Stimulated activated CD4-positive, alpha-beta T cell treated with anti-CD3 and anti-CD28 coated beads, Interleukin-15, amount 100 ng/mL, for 24 hours (primary cell): ENCODE data around the gene SHMT1.

Experiments
- DNase-seq: peaks from one replicate; pipeline ENCODE4 v3.0.0-alpha.2; 2020

Gene SHMT1

GRCh38 chr17:18280766-18281371 lies 82.5 kb downstream of the SHMT1 start:
- DNase-seq = no peak

GRCh38 chr17:18280249-18280648 lies 83.1 kb downstream of the SHMT1 start:
- DNase-seq = no peak

GRCh38 chr17:18278867-18279266 lies 84.5 kb downstream of the SHMT1 start:
- no peak for DNase-seq
